SK-N-SH (cell line): ENCODE measurements around the gene PCMT1. TPM values are rescaled to one million over a fixed set of nuclear protein-coding genes. Genes with fewer than 3 reads are reported as not detected.

Source experiments
- CTCF ChIA-PET: fragments of 300-600, 350-600 bp; formaldehyde crosslinking; extraction: SDS; loops from one replicate; lab custom pipeline; 2021; lab: Yijun Ruan, JAX
- POLR2A ChIA-PET: fragments of 350-600 bp; sonication (Branson Sonifier 250); formaldehyde crosslinking; extraction: SDS; loops from one replicate; lab custom pipeline; 2020; ENCODE audit warnings: antibody characterized with exemption, inconsistent platforms; lab: Yijun Ruan, JAX
- DNase-seq: peaks from one replicate; pipeline ENCODE4 v3.0.0; 2012
- H2AFZ ChIP-seq: fragments of 200-600 bp; sonication (generic); 2 replicates; pipeline ENCODE4 v1.8.1; 2016; ENCODE audit warnings: antibody characterized with exemption, mild to moderate bottlenecking, low read depth
- H3F3A ChIP-seq: fragments of 200-600 bp; sonication (generic); replicated peaks from 2 replicates; pipeline ENCODE3; 2016; ENCODE audit warnings: antibody characterized with exemption, mild to moderate bottlenecking; ENCODE audit not compliant: insufficient read depth
- H3K27ac ChIP-seq, 2 experiments: fragments of 200-500 bp in 1 of 2; fragments of 200-600 bp in 1 of 2; sonication (Bioruptor generic) in 1 of 2; sonication (generic), shearing (Covaris generic) in 1 of 2; 2 replicates each; pipeline versions ENCODE4 v1.5.1 to v1.6.1; 2014 to 2016; ENCODE audit warnings: low read depth in 2 of 2, inconsistent platforms in 1 of 2, low read length in 1 of 2, mild to moderate bottlenecking in 1 of 2, mixed read lengths in 1 of 2
- H3K27me3 ChIP-seq: fragments of 200-600 bp; sonication (generic), shearing (Covaris generic); 2 replicates; pipeline ENCODE4 v1.6.1; 2016; ENCODE audit warnings: mixed run types; ENCODE audit not compliant: insufficient read depth
- H3K36me3 ChIP-seq, 2 experiments: fragments of 200-500 bp in 1 of 2; fragments of 200-600 bp in 1 of 2; sonication (Bioruptor generic) in 1 of 2; sonication (generic) in 1 of 2; replicated peaks in 1 of 2; 2 replicates each; pipeline versions ENCODE3 to v1.5.1; 2014 to 2016; ENCODE audit warnings: low read length in 1 of 2, mild to moderate bottlenecking in 1 of 2; ENCODE audit not compliant: insufficient read depth in 2 of 2, control insufficient read depth in 1 of 2
- H3K4me1 ChIP-seq, 2 experiments: fragments of 200-500 bp in 1 of 2; fragments of 200-600 bp in 1 of 2; sonication (Bioruptor generic) in 1 of 2; sonication (generic), shearing (Covaris generic) in 1 of 2; 2 replicates each; pipeline versions ENCODE4 v1.5.1 to v1.6.1; 2014 to 2016; ENCODE audit warnings: low read depth in 1 of 2, low read length in 1 of 2, mixed run types in 1 of 2; ENCODE audit not compliant: insufficient read depth in 2 of 2, control insufficient read depth in 1 of 2
- H3K4me2 ChIP-seq: fragments of 200-600 bp; sonication (generic), shearing (Covaris generic); 2 replicates; pipeline ENCODE4 v1.6.1; 2017; ENCODE audit warnings: mixed run types
- H3K4me3 ChIP-seq, 2 experiments: fragments of 200-500 bp in 1 of 2; fragments of 200-600 bp in 1 of 2; sonication (Bioruptor generic) in 1 of 2; sonication (generic), shearing (Covaris generic) in 1 of 2; 2 replicates each; pipeline versions ENCODE4 v1.5.1 to v1.8.1; 2014 to 2016; ENCODE audit warnings: low read depth in 2 of 2, inconsistent platforms in 1 of 2, low read length in 1 of 2, mild to moderate bottlenecking in 1 of 2, mixed read lengths in 1 of 2, moderate library complexity in 1 of 2
- H3K79me2 ChIP-seq: fragments of 200-600 bp; sonication (generic); 2 replicates; pipeline ENCODE4 v1.8.1; 2017; ENCODE audit warnings: mild to moderate bottlenecking; ENCODE audit not compliant: insufficient read depth
- H3K9ac ChIP-seq: fragments of 200-600 bp; sonication (generic); 2 replicates; pipeline ENCODE4 v1.6.1; 2017; ENCODE audit warnings: mixed run types
- H3K9me2 ChIP-seq: fragments of 200-600 bp; sonication (generic); 2 replicates; pipeline ENCODE4 v1.6.1; 2017; ENCODE audit warnings: mixed run types
- H3K9me3 ChIP-seq: fragments of 200-600 bp; sonication (generic); 2 replicates; pipeline ENCODE4 v1.6.1; 2017; ENCODE audit warnings: mixed run types, mild to moderate bottlenecking, moderate library complexity
- H4K20me1 ChIP-seq: fragments of 200-600 bp; sonication (generic); 2 replicates; pipeline ENCODE4 v1.6.1; 2017; ENCODE audit warnings: mild to moderate bottlenecking, mixed run types; ENCODE audit not compliant: insufficient read depth
- CHD2 ChIP-seq: fragments of 150-350 bp; IDR thresholded peaks from 2 replicates; pipeline ENCODE4 v1.6.1; 2018; ENCODE audit warnings: low read length; ENCODE audit not compliant: partially characterized antibody
- EP300 ChIP-seq, 2 experiments: IDR thresholded peaks; 2 replicates each; pipeline versions ENCODE4 v1.4.0 to v1.6.1; 2012; ENCODE audit warnings: borderline replicate concordance in 1 of 2, low read depth in 1 of 2, low read length in 1 of 2
- FOSL2 ChIP-seq: IDR thresholded peaks from 2 replicates; pipeline ENCODE4 v1.4.0; 2012; ENCODE audit warnings: low read depth, mild to moderate bottlenecking, moderate library complexity, borderline replicate concordance
- FOXJ3 ChIP-seq: sonication (generic); formaldehyde crosslinking; IDR thresholded peaks from 2 replicates; pipeline ENCODE4 v1.5.1; 2020; ENCODE audit warnings: mild to moderate bottlenecking, missing genetic modification reagents
- GATA2 ChIP-seq: sonication (generic); formaldehyde crosslinking; IDR thresholded peaks from 2 replicates; pipeline ENCODE4 v1.5.0; 2020; ENCODE audit warnings: mild to moderate bottlenecking, missing genetic modification reagents
- JUND ChIP-seq: IDR thresholded peaks from 2 replicates; pipeline ENCODE4 v1.4.0; 2012
- MAX ChIP-seq: IDR thresholded peaks from 2 replicates; pipeline ENCODE4 v1.4.0; 2012; ENCODE audit warnings: low read depth
- MEF2A ChIP-seq: IDR thresholded peaks from 2 replicates; pipeline ENCODE4 v1.4.0; 2012; ENCODE audit warnings: low read depth, borderline replicate concordance
- NFIC ChIP-seq: IDR thresholded peaks from 2 replicates; pipeline ENCODE4 v1.4.0; 2012; ENCODE audit warnings: borderline replicate concordance
- PBX3 ChIP-seq: IDR thresholded peaks from 2 replicates; pipeline ENCODE4; 2012
- POLR2AphosphoS5 ChIP-seq: IDR thresholded peaks from 2 replicates; pipeline ENCODE4 v1.6.1; 2012; ENCODE audit warnings: low read depth, low read length
- RAD21 ChIP-seq: IDR thresholded peaks from 2 replicates; pipeline ENCODE4 v1.6.1; 2012; ENCODE audit warnings: mild to moderate bottlenecking, low read length
- RCOR1 ChIP-seq: fragments of 150-350 bp; IDR thresholded peaks from 2 replicates; pipeline ENCODE4 v1.6.1; 2017; ENCODE audit warnings: antibody characterized with exemption, low read length
- REST ChIP-seq: IDR thresholded peaks from 2 replicates; pipeline ENCODE4 v1.6.1; 2012; ENCODE audit warnings: mild to moderate bottlenecking, low read depth, low read length, moderate library complexity
- RFX5 ChIP-seq: IDR thresholded peaks from 2 replicates; pipeline ENCODE4 v1.6.1; 2012; ENCODE audit warnings: mild to moderate bottlenecking, improper control_type of control experiment, low read length
- SMC3 ChIP-seq: IDR thresholded peaks from 2 replicates; pipeline ENCODE4 v1.6.1; 2012; ENCODE audit warnings: low read depth, low read length, improper control_type of control experiment
- TCF12 ChIP-seq: IDR thresholded peaks from 2 replicates; pipeline ENCODE4 v1.4.0; 2012
- TEAD4 ChIP-seq: IDR thresholded peaks from 2 replicates; pipeline ENCODE4 v1.4.0; 2012; ENCODE audit warnings: mild to moderate bottlenecking, borderline replicate concordance; ENCODE audit not compliant: insufficient read depth
- YY1 ChIP-seq: IDR thresholded peaks from 2 replicates; pipeline ENCODE4 v1.4.0; 2012; ENCODE audit warnings: low read depth, mild to moderate bottlenecking
- ZBTB33 ChIP-seq: IDR thresholded peaks from 2 replicates; pipeline ENCODE4 v1.4.0; 2012; ENCODE audit warnings: low read depth, borderline replicate concordance
- WGBS: methylation state at CpG from one replicate; pipeline ENCODE4 v1.1.6; 2017; ENCODE audit warnings: low lambda C conversion rate; 5-methylcytosine and 5-hydroxymethylcytosine counted together
- polyA plus RNA-seq, 3 experiments: library from polyadenylated mRNA; depleted of rRNA; stranded (reverse); fragments of >200 nt; gene quantifications; 2 replicates each; pipeline ENCODE4 v1.2.3, GENCODE V29; 2012
- TF ChIP-seq, protein P1 (sequence below): fragments of 150-350 bp; IDR thresholded peaks from 2 replicates; pipeline ENCODE4 v1.6.1; 2016; ENCODE audit warnings: mild to moderate bottlenecking, low read depth, low read length
- TF ChIP-seq, protein P2 (sequence below): fragments of 200-600 bp; sonication (generic); IDR thresholded peaks from 2 replicates; pipeline ENCODE4 v1.6.1; 2017; ENCODE audit warnings: antibody characterized with exemption, mild to moderate bottlenecking, moderate library complexity

The PCMT1 gene
- polyA plus RNA-seq, 1 of the 3 experiments (the other 2 are of a cell fraction), result 190 TPM

DNA sequence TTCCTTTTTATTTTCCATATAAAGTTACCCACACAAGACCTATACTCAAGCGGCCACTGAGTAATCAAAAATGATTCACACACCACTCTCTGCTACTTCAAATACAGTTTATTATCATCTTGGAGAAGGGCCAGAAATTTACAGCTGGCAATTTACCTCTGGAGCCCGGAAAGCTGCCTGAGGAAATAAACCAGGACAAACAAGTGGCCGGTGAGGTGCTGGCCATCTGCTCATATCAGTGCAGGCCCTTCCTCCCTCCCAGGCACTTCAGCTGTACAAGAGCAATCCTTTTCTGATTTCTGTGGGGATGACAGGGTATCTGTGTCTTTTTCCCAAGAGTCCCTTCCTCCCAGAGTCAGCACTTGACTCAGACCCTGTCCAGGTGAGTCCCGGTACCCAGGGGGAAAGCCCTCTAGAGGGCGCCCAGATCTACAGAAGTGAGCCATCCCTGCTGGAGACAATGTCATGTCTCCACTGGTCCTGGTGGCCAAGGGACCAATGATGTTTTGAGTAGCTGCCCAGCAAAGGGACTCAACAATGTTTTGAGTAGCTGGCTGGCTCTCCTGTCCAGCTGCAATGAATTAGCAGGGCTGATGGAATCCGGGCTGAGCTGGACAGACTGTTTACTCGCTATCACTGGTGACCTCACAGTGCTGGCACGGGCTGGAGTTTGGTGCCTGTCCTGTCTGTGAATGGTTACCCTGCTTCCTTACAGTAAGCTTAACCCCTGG is 91.0 kb downstream of the PCMT1 start:
- Histone ChIP-seq H3F3A (peaks cover 17% of the 10 kb centered on the region), H3K9me2 (no peaks in the 10 kb centered on the region), H3K4me3 (no peak overlapping the region), H3K9me3 (no peaks in the 10 kb centered on the region), H3K9ac (no peak overlapping the region), H2AFZ (no peak overlapping the region), H3K4me1 (peaks cover 15 to 42% of the 10 kb centered on the region in 2 experiments; a peak in 3 of 4 replicates), H3K79me2 (peaks cover 4% of the 10 kb centered on the region; the same call in 1 of the 2 replicates), H3K36me3 (peaks cover 6 to 18% of the 10 kb centered on the region in 2 experiments), H3K27me3 (no peaks in the 10 kb centered on the region), H3K4me2 (peak overlapping the region; percentile 5; the same call in 1 of the 2 replicates), H3K27ac (peak overlapping the region; percentile 56 to 92), H4K20me1 (no peaks in the 10 kb centered on the region)
- CTCF ChIA-PET, result interaction anchor here (0.7 to 3.5 kb wide), 15 partner anchors 11 to 210 kb away, joined by 3 to 34 read pairs (median 4); partner anchors contain the start of gene LRP11
- peak; percentile 39 for TF ChIP-seq SMC3
- no peak for TF ChIP-seq RFX5
- TF ChIP-seq GATA2 (CRISPR knock-in tag), result no peak; the same call in 1 of the 2 replicates
- TF ChIP-seq FOSL2, result peak; percentile 26; the same call in 1 of the 2 replicates
- 0 out of 2 replicates have a peak, but pooled peaks have one; percentile 12 for TF ChIP-seq YY1
- peak; percentile 80 for TF ChIP-seq NFIC
- TF ChIP-seq TEAD4, result peak; percentile 54; the same call in 1 of the 2 replicates
- TF ChIP-seq EP300 (IDR thresholded peaks at IDR 0.05; ENCODE audit: borderline replicate concordance in 1 of 2, low read depth in 1 of 2, low read length in 1 of 2), result peak; percentile 28 to 50; a peak in 3 of 4 replicates
- peak; percentile 12 for TF ChIP-seq FOXJ3
- TF ChIP-seq CHD2, result peak; percentile 7
- peak; percentile 95 for TF ChIP-seq TCF12
- TF ChIP-seq REST, result no peak
- TF ChIP-seq, protein P1, sequence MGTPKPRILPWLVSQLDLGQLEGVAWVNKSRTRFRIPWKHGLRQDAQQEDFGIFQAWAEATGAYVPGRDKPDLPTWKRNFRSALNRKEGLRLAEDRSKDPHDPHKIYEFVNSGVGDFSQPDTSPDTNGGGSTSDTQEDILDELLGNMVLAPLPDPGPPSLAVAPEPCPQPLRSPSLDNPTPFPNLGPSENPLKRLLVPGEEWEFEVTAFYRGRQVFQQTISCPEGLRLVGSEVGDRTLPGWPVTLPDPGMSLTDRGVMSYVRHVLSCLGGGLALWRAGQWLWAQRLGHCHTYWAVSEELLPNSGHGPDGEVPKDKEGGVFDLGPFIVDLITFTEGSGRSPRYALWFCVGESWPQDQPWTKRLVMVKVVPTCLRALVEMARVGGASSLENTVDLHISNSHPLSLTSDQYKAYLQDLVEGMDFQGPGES, result no peak
- peak; percentile 56 for TF ChIP-seq RAD21
- TF ChIP-seq, protein P2, sequence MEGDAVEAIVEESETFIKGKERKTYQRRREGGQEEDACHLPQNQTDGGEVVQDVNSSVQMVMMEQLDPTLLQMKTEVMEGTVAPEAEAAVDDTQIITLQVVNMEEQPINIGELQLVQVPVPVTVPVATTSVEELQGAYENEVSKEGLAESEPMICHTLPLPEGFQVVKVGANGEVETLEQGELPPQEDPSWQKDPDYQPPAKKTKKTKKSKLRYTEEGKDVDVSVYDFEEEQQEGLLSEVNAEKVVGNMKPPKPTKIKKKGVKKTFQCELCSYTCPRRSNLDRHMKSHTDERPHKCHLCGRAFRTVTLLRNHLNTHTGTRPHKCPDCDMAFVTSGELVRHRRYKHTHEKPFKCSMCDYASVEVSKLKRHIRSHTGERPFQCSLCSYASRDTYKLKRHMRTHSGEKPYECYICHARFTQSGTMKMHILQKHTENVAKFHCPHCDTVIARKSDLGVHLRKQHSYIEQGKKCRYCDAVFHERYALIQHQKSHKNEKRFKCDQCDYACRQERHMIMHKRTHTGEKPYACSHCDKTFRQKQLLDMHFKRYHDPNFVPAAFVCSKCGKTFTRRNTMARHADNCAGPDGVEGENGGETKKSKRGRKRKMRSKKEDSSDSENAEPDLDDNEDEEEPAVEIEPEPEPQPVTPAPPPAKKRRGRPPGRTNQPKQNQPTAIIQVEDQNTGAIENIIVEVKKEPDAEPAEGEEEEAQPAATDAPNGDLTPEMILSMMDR, result peak; percentile 64
- no peak for TF ChIP-seq MEF2A
- 0 out of 2 replicates have a peak, but pooled peaks have one; percentile 36 for TF ChIP-seq MAX
- TF ChIP-seq PBX3, result peak; percentile 43; the same call in 1 of the 2 replicates
- no peak for TF ChIP-seq POLR2AphosphoS5
- TF ChIP-seq ZBTB33, result no peak
- TF ChIP-seq RCOR1, result peak; percentile 89
- peak; percentile 42 for TF ChIP-seq JUND
- peak; percentile 76 for DNase-seq
- POLR2A ChIA-PET, result interaction anchor here (0.6 to 1.3 kb wide), 3 partner anchors 23 to 123 kb away, joined by 3 to 8 read pairs (median 3); partner anchors contain the start of gene LATS1
- 5% methylated on average over 6 of the region's 8 CpGs for WGBS
